ENCODE measurements around the gene GPR25. TPM values are rescaled to one million over a fixed set of nuclear protein-coding genes. Genes with fewer than 3 reads are reported as not detected.

Gene GPR25
- total and polyA plus RNA-seq, 10 of the 15 experiments (the other 5 are each of a cell fraction or from before 2014, with no cell fraction given) = not detected

DNA sequence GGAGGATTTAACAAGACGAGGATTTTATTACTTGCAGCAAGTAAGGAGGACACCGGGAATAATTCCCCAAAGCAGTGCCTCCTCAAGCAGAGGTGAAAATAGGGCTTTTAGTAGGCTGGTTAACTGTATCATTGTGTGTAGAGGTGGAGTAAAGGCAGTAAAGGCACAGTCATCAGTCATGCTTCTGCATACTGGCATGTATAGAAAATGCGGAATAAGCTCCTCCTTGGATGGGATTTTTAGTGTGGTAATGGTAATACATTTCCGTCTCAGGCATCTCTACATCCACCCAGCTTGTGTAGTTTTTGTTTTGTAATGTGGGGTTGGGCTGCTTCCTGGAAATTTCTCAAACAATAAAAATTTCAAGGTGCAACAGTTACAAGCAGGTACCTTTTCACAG is 27.4 kb upstream of the GPR25 start:
- POLR2A ChIA-PET = no interaction called here
- no peak for DNase-seq (ENCODE audit: low read depth, low spot score)
- SMC1A ChIA-PET (ENCODE audit: uncharacterized antibody, unreplicated experiment) = interaction anchor here (0.6 to 1.4 kb wide), 11 partner anchors 9 to 320 kb away, joined by 3 to 5 read pairs (median 4); no protein-coding TSS in a partner anchor
- Histone ChIP-seq H3K27me3 (replicated peaks in 1 of 2; ENCODE audit: control insufficient read depth in 2 of 2, insufficient read depth in 2 of 2, low read length in 1 of 2) (no peaks in the 10 kb centered on the region), H3K4me3 (no peak overlapping the region), H3K79me2 (ENCODE audit: control insufficient read depth, insufficient read depth, low read length) (no peaks in the 10 kb centered on the region), H3K27ac (ENCODE audit: control insufficient read depth, insufficient read depth) (no peak overlapping the region), H3K4me1 (ENCODE audit: control insufficient read depth, insufficient read depth, low read length) (no peaks in the 10 kb centered on the region), H4K20me1 (ENCODE audit: control insufficient read depth, insufficient read depth) (no peaks in the 10 kb centered on the region), H2AFZ (ENCODE audit: control insufficient read depth, low read depth, low read length) (no peak overlapping the region), H3K36me3 (ENCODE audit: control insufficient read depth in 2 of 2, insufficient read depth in 2 of 2, low read length in 1 of 2) (peaks cover 0 to 19% of the 10 kb centered on the region in 2 experiments; a peak in 3 of 4 replicates), H3K9ac (ENCODE audit: control insufficient read depth, insufficient read depth, low read length) (no peak overlapping the region), H3K9me3 (replicated peaks; ENCODE audit: control insufficient read depth, insufficient read depth, low read length) (no peaks in the 10 kb centered on the region), H3K4me2 (ENCODE audit: control insufficient read depth, insufficient read depth) (no peak overlapping the region)
- whole genome bisulfite sequencing (ENCODE audit: insufficient coverage, insufficient replicate concordance, low lambda C conversion rate, missing lambda C conversion rate) = 99% methylated on average over 4 of the region's 4 CpGs
- no peak for FAIRE-seq
- in situ Hi-C loops (cut with MboI) (no loop called here), intact Hi-C loops (cut with micrococcal nuclease; ENCODE audit: unreplicated experiment) (no loop called here)
- CTCF ChIA-PET = interaction anchor here (0.7 to 2.1 kb wide), 4 partner anchors 30 to 274 kb away, joined by 3 to 9 read pairs (median 4); no protein-coding TSS in a partner anchor
- RAD21 ChIA-PET (ENCODE audit: unreplicated experiment) = interaction anchor here (0.7 to 1.4 kb wide), 3 partner anchors 21 to 282 kb away, joined by 3 to 4 read pairs (median 3); no protein-coding TSS in a partner anchor
- BruUV-seq (replicated peaks) = no TSS peak
- TF ChIP-seq EZH2 (IDR thresholded peaks at IDR 0.05; ENCODE audit: borderline replicate concordance, control insufficient read depth, low read depth, low read length) (no peak), ATF3 (IDR thresholded peaks at IDR 0.05; ENCODE audit: borderline replicate concordance, extremely low read depth, low read depth, low read length) (no peak), MTA2 (IDR thresholded peaks at IDR 0.05; ENCODE audit: low read depth) (no peak), CREM (IDR thresholded peaks at IDR 0.05; ENCODE audit: low read depth) (no peak), RELA (IDR thresholded peaks at IDR 0.05; ENCODE audit: borderline replicate concordance, partially characterized antibody) (no peak), RUNX3 (IDR thresholded peaks at IDR 0.05; ENCODE audit: low read length) (no peak), NBN (IDR thresholded peaks at IDR 0.05) (no peak), MXI1 (IDR thresholded peaks at IDR 0.05; ENCODE audit: low read depth, low read length) (no peak), PAX5 (IDR thresholded peaks at IDR 0.05; ENCODE audit: borderline replicate concordance, low read depth, low read length) (no peak), ZBTB40 (IDR thresholded peaks at IDR 0.05; ENCODE audit: borderline replicate concordance) (no peak), FOXM1 (IDR thresholded peaks at IDR 0.05; ENCODE audit: low read depth, low read length) (no peak), RCOR1 (conservative IDR thresholded peaks at IDR 0.05; ENCODE audit: low read depth, low read length) (no peak)
- TF ChIP-seq, protein P1, sequence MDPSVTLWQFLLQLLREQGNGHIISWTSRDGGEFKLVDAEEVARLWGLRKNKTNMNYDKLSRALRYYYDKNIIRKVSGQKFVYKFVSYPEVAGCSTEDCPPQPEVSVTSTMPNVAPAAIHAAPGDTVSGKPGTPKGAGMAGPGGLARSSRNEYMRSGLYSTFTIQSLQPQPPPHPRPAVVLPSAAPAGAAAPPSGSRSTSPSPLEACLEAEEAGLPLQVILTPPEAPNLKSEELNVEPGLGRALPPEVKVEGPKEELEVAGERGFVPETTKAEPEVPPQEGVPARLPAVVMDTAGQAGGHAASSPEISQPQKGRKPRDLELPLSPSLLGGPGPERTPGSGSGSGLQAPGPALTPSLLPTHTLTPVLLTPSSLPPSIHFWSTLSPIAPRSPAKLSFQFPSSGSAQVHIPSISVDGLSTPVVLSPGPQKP (IDR thresholded peaks at IDR 0.05; ENCODE audit: low read depth, low read length) = no peak
- no peak for ATAC-seq
